Vagina (tissue), 2 donors: ENCODE measurements around the gene CHD9NB.

Source experiments
- CTCF ChIP-seq, 3 experiments: fragments of 450-650 bp in 2 of 3; fragments of 200-600 bp in 1 of 3; sonication (generic) in 1 of 3; IDR thresholded peaks; one replicate each; pipeline ENCODE4 v1.5.1; 2017 to 2019; ENCODE audit warnings: antibody characterized with exemption in 3 of 3, mild to moderate bottlenecking in 2 of 3, moderate library complexity in 2 of 3
- POLR2A ChIP-seq, 2 donors: fragments of 450-650 bp; IDR thresholded peaks; one replicate each; pipeline ENCODE4 v1.6.1; 2017; ENCODE audit warnings: antibody characterized with exemption in 2 of 2, mild to moderate bottlenecking in 2 of 2, moderate library complexity in 2 of 2
- POLR2AphosphoS5 ChIP-seq, 2 donors: sonication (generic); formaldehyde crosslinking; IDR thresholded peaks; one replicate each; pipeline ENCODE4 v1.9.0; 2017; ENCODE audit warnings: antibody characterized with exemption in 2 of 2, mild to moderate bottlenecking in 2 of 2, low read depth in 1 of 2; ENCODE audit not compliant: insufficient read depth in 1 of 2

- no peak for TF ChIP-seq POLR2A (IDR thresholded peaks at IDR 0.05)
- no peak for TF ChIP-seq CTCF (IDR thresholded peaks at IDR 0.05)
- TF ChIP-seq POLR2AphosphoS5 (IDR thresholded peaks at IDR 0.05; ENCODE audit: insufficient read depth in 1 of 2, low read depth in 1 of 2) = no peak
Observed at GRCh38 chr16:53085931-53086421, 33.3 kb upstream of the CHD9NB start.
